Stomach (tissue), 4 donors: Measurements from ENCODE around the gene HMGCR.

Experiments used
- EP300 ChIP-seq: sonication (generic); formaldehyde crosslinking; IDR thresholded peaks from one replicate; pipeline ENCODE4 v1.6.1; 2017; ENCODE audit warnings: antibody characterized with exemption
- POLR2A ChIP-seq, 4 donors: fragments of 450-650 bp; IDR thresholded peaks; one replicate each; pipeline ENCODE4 v1.6.1; 2016; ENCODE audit warnings: antibody characterized with exemption in 4 of 4, control low read depth in 2 of 4, mild to moderate bottlenecking in 1 of 4, moderate library complexity in 1 of 4
- POLR2AphosphoS5 ChIP-seq, 3 donors: sonication (generic); formaldehyde crosslinking; IDR thresholded peaks; one replicate each; pipeline ENCODE4 v1.6.1; 2016; ENCODE audit warnings: antibody characterized with exemption in 3 of 3
- TF ChIP-seq, protein P1 (sequence below), 7 experiments: fragments of 450-650 bp in 4 of 7; fragments of 200-600 bp in 3 of 7; sonication (generic) in 3 of 7; IDR thresholded peaks; one replicate each; pipeline ENCODE4 v1.5.1; 2016 to 2019; ENCODE audit warnings: antibody characterized with exemption in 7 of 7, control low read depth in 2 of 7, mild to moderate bottlenecking in 1 of 7

GRCh38 chr5:75387806-75388205, 50.8 kb downstream of the HMGCR start:
- TF ChIP-seq, protein P1, sequence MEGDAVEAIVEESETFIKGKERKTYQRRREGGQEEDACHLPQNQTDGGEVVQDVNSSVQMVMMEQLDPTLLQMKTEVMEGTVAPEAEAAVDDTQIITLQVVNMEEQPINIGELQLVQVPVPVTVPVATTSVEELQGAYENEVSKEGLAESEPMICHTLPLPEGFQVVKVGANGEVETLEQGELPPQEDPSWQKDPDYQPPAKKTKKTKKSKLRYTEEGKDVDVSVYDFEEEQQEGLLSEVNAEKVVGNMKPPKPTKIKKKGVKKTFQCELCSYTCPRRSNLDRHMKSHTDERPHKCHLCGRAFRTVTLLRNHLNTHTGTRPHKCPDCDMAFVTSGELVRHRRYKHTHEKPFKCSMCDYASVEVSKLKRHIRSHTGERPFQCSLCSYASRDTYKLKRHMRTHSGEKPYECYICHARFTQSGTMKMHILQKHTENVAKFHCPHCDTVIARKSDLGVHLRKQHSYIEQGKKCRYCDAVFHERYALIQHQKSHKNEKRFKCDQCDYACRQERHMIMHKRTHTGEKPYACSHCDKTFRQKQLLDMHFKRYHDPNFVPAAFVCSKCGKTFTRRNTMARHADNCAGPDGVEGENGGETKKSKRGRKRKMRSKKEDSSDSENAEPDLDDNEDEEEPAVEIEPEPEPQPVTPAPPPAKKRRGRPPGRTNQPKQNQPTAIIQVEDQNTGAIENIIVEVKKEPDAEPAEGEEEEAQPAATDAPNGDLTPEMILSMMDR (IDR thresholded peaks at IDR 0.05) = no peak
- TF ChIP-seq POLR2A (IDR thresholded peaks at IDR 0.05) (no peak), POLR2AphosphoS5 (IDR thresholded peaks at IDR 0.05) (no peak), EP300 (no peak)
